ENCODE measurements around the gene TTLL12. TPM values are rescaled to one million over a fixed set of nuclear protein-coding genes. Genes with fewer than 3 reads are reported as not detected.

Gene TTLL12
- total RNA-seq, 1 experiment from 2014 or later, result 100 TPM

DNA sequence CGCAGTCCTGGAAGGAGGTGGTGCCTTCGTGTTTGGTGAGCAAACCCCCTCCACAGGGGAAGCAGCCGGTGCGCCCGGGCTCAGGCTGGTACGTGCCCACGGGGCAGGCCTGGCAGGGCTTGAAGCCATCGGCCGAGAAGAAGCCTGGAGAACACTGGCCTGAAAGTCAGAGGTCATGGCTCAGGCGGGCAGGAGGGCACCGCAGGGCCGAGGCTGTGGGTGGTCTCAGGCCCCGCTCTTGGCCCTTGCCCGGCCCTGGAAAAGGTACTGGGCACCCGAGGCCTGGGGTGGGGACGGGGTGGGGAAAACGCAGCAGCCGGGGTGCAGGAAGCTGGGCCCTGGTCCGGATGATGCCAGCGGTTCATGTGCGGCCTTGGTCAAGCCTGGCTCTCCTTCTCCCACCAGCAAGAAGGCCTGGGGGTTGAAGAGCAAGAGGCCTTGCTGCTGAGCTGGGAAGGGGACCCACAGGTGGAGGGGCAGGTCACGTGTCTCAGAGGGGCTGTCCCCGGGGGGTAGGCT is 25.6 kb upstream of the TTLL12 start:
- ChIA-PET CTCF (interaction anchor here (0.7 to 1.5 kb wide), 2 partner anchors 19 to 432 kb away, joined by 3 to 6 read pairs; no protein-coding TSS in a partner anchor), RAD21 (ENCODE audit: low non-redundant PET in 1 of 2, low total read pairs in 2 of 2, uncharacterized antibody in 2 of 2, unreplicated experiment in 2 of 2) (no interaction called here), POLR2A (interaction anchor here (0.6 kb wide), 1 partner anchor 563 kb away, joined by 3 read pairs; the partner anchor contains the start of gene CYB5R3)
- Histone ChIP-seq H3K4me3 (replicated peaks in 1 of 2; ENCODE audit: low read depth in 1 of 2, low read length in 2 of 2) (no peak overlapping the region), H3K9me3 (ENCODE audit: control insufficient read depth in 1 of 2, insufficient read depth in 1 of 2, low read depth in 1 of 2, low read length in 2 of 2) (no peaks in the 10 kb centered on the region), H3K9ac (ENCODE audit: low read length) (no peak overlapping the region), H3K4me1 (ENCODE audit: control insufficient read depth in 1 of 2, insufficient read depth in 2 of 2, low read length in 2 of 2) (peaks cover 4 to 12% of the 10 kb centered on the region in 2 experiments; a peak in 3 of 4 replicates), H4K20me1 (ENCODE audit: insufficient read depth) (no peaks in the 10 kb centered on the region), H3K9me2 (ENCODE audit: insufficient read depth) (no peaks in the 10 kb centered on the region), H3K27ac (ENCODE audit: low read depth, low read length) (no peak overlapping the region), H3K27me3 (ENCODE audit: insufficient read depth, low read length) (no peaks in the 10 kb centered on the region), H3K79me2 (ENCODE audit: insufficient read depth, low read length) (no peaks in the 10 kb centered on the region), H2AFZ (ENCODE audit: low read depth, low read length, poor library complexity, severe bottlenecking) (no peak overlapping the region), H3K36me3 (ENCODE audit: control insufficient read depth in 1 of 2, insufficient read depth in 2 of 2, low read length in 2 of 2) (no peaks in the 10 kb centered on the region), H3K4me2 (ENCODE audit: low read length) (no peak overlapping the region)
- no peak for DNase-seq (ENCODE audit: low read depth, low spot score)
- BruUV-seq (replicated peaks), result no TSS peak
- ATAC-seq, result no peak
- TF ChIP-seq ZNF274 (IDR thresholded peaks at IDR 0.05; ENCODE audit: low read depth, low read length) (no peak), MAX (IDR thresholded peaks at IDR 0.05) (no peak), ZFX (IDR thresholded peaks at IDR 0.05) (no peak), EZH2 (IDR thresholded peaks at IDR 0.05) (no peak), EGR1 (IDR thresholded peaks at IDR 0.05; ENCODE audit: low read depth) (no peak), SIN3A (IDR thresholded peaks at IDR 0.05; ENCODE audit: low read depth) (no peak), ELF1 (IDR thresholded peaks at IDR 0.05; ENCODE audit: borderline replicate concordance, low read depth) (no peak), YY1 (IDR thresholded peaks at IDR 0.05; ENCODE audit: extremely low read depth, insufficient replicate concordance, low read depth, low read length) (no peak), SRF (IDR thresholded peaks at IDR 0.05; ENCODE audit: low read depth) (no peak), TCF7L2 (IDR thresholded peaks at IDR 0.05; ENCODE audit: borderline replicate concordance, extremely low read depth, insufficient read depth, insufficient read length) (no peak), CBX3 (IDR thresholded peaks at IDR 0.05; ENCODE audit: low read depth) (no peak), CEBPB (IDR thresholded peaks at IDR 0.05; ENCODE audit: low read depth) (no peak), JUND (IDR thresholded peaks at IDR 0.05) (no peak), POLR2A (IDR thresholded peaks at IDR 0.05; ENCODE audit: borderline replicate concordance, extremely low read depth, insufficient read depth, insufficient read length) (no peak), SP1 (IDR thresholded peaks at IDR 0.05; ENCODE audit: low read depth) (no peak)
- TF ChIP-seq, protein P1, sequence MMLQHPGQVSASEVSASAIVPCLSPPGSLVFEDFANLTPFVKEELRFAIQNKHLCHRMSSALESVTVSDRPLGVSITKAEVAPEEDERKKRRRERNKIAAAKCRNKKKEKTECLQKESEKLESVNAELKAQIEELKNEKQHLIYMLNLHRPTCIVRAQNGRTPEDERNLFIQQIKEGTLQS (IDR thresholded peaks at IDR 0.05), result no peak
- TF ChIP-seq, protein P2, sequence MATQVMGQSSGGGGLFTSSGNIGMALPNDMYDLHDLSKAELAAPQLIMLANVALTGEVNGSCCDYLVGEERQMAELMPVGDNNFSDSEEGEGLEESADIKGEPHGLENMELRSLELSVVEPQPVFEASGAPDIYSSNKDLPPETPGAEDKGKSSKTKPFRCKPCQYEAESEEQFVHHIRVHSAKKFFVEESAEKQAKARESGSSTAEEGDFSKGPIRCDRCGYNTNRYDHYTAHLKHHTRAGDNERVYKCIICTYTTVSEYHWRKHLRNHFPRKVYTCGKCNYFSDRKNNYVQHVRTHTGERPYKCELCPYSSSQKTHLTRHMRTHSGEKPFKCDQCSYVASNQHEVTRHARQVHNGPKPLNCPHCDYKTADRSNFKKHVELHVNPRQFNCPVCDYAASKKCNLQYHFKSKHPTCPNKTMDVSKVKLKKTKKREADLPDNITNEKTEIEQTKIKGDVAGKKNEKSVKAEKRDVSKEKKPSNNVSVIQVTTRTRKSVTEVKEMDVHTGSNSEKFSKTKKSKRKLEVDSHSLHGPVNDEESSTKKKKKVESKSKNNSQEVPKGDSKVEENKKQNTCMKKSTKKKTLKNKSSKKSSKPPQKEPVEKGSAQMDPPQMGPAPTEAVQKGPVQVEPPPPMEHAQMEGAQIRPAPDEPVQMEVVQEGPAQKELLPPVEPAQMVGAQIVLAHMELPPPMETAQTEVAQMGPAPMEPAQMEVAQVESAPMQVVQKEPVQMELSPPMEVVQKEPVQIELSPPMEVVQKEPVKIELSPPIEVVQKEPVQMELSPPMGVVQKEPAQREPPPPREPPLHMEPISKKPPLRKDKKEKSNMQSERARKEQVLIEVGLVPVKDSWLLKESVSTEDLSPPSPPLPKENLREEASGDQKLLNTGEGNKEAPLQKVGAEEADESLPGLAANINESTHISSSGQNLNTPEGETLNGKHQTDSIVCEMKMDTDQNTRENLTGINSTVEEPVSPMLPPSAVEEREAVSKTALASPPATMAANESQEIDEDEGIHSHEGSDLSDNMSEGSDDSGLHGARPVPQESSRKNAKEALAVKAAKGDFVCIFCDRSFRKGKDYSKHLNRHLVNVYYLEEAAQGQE (IDR thresholded peaks at IDR 0.05; ENCODE audit: low read depth), result no peak
- intact Hi-C loops (cut with micrococcal nuclease), result no loop called here

Data from HCT116 (cell line).